ENCODE results near the gene NCKAP5.

Gene NCKAP5

DNA sequence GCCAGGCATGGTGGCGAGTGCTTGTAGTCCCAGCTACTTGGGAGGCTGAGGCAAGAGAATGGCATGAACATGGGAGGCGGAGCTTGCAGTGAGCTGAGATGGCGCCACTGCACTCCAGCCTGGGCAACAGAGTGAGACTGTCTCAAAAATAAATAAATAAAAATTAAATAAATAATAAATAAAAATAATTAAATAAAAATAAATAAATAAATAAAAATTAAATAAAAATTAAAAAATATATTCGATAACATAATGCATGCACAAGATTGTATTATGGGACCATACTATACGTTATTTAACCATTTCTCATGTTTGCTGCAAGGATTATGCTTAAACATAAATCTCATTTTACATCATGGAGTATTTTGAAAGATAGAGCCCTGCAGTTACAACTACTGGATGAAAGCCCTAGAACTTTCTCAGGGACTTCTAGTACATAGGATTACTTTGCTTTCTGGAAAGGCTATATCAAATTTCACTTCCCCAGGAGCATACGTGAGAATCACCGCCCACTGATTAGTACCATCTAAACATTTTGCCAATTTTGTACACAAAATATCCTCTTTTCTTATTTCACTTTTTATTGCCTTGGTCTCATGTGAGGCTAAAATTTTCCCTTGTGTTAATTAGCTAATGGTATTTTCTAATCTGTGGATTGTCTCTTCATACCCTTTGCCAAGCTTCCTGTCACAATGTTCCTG lies 664.0 kb downstream of the NCKAP5 start:
- Histone ChIP-seq H2BK120ac (ENCODE audit: low read depth, low read length) (no peak overlapping the region), H3K9me3 (replicated peaks in 1 of 2; ENCODE audit: control insufficient read depth in 2 of 2, insufficient read depth in 1 of 2, low read depth in 1 of 2, low read length in 2 of 2) (no peaks in the 10 kb centered on the region), H3K14ac (ENCODE audit: low read length) (no peak overlapping the region), H3K9ac (ENCODE audit: low read depth, low read length, poor library complexity) (no peak overlapping the region), H2BK15ac (ENCODE audit: low read length) (no peak overlapping the region), H3K36me3 (replicated peaks in 1 of 2; ENCODE audit: control insufficient read depth in 2 of 2, insufficient read depth in 2 of 2, low read length in 2 of 2) (peaks cover 0 to 35% of the 10 kb centered on the region in 2 donors), H3K18ac (ENCODE audit: low read length) (no peak overlapping the region), H3K4me2 (ENCODE audit: insufficient read depth, low read length, poor library complexity, severe bottlenecking) (no peak overlapping the region), H3K27me3 (ENCODE audit: control insufficient read depth in 3 of 3, insufficient read depth in 3 of 3, low read depth in 1 of 3, low read length in 3 of 3) (no peaks in the 10 kb centered on the region), H3K4ac (ENCODE audit: low read length) (no peak overlapping the region), H3K23ac (ENCODE audit: low read depth, low read length, poor library complexity) (no peak overlapping the region), H2BK12ac (ENCODE audit: low read length) (no peak overlapping the region), H3K4me3 (ENCODE audit: low read length in 2 of 2) (no peak overlapping the region), H4K91ac (ENCODE audit: low read depth, low read length, poor library complexity) (no peak overlapping the region), H2AFZ (ENCODE audit: low read length) (no peak overlapping the region), H3K27ac (replicated peaks; ENCODE audit: low read length) (no peak overlapping the region), H2BK5ac (ENCODE audit: low read length) (no peak overlapping the region), H3K79me1 (ENCODE audit: low read depth, low read length) (no peaks in the 10 kb centered on the region), H4K8ac (ENCODE audit: low read depth, low read length) (no peak overlapping the region), H2AK5ac (ENCODE audit: low read depth, low read length) (no peak overlapping the region), H3K4me1 (ENCODE audit: control insufficient read depth in 2 of 2, insufficient read depth in 1 of 2, low read depth in 1 of 2, low read length in 2 of 2) (no peaks in the 10 kb centered on the region)
- no CpG with 5 or more reads among the region's 7 CpGs for WGBS, 2 donors (ENCODE audit: extremely low coverage in 2 of 2, insufficient read length in 2 of 2, insufficient replicate concordance in 1 of 2)
- DNase-seq (ENCODE audit: low spot score): no peak

DNA sequence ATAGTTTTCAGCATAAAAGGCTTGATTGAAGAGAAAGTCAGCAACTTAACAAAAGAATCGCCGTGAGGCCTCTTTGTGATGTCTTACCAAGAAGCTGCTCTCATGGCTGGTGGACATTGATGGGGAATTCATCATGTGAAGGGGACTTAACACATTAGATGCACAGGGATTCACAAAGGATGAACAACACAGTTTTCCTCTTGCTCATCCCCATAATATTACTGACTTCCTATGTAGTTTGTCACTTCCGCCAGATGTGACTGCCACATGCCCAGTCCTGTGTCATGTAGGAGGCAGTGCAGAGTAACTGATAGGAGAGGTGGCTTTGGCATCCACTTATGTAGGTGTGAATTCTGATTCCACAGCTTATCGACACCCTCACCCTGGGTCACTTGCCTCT lies 665.6 kb downstream of the NCKAP5 start:
- H2BK15ac ChIP-seq (ENCODE audit: low read length): no peak overlapping the region

DNA sequence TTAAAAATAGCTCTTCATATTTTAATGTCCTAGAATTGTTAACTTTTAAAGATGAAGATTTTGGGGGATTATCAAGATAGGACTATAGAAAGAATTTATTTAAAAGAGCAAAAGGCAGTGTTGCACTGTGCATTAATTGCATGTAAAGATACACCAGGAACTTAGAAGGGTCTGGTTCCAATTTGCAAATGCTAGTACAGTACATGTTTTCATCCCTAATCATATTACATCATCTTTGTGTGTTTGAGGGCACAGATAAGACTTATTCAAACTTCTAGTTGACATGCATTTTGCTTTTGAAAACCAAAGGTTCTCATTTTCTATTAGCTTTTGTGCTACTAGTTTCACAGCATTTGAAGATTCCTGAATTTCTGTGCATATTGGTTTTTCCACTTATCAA lies 666.6 kb downstream of the NCKAP5 start:
- no peak overlapping the region for H2AK5ac ChIP-seq (ENCODE audit: low read depth, low read length)
- no peak overlapping the region for H3K18ac ChIP-seq (ENCODE audit: low read length)
- H3K4me1 ChIP-seq (ENCODE audit: control insufficient read depth in 2 of 2, insufficient read depth in 1 of 2, low read depth in 1 of 2, low read length in 2 of 2): no peaks in the 10 kb centered on the region
- no peak overlapping the region for H3K4me2 ChIP-seq (ENCODE audit: insufficient read depth, low read length, poor library complexity, severe bottlenecking)
- H3K79me1 ChIP-seq (ENCODE audit: low read depth, low read length): no peaks in the 10 kb centered on the region
- DNase-seq (ENCODE audit: low spot score): no peak
- H2BK12ac ChIP-seq (ENCODE audit: low read length): no peak overlapping the region
- no peak overlapping the region for H2AFZ ChIP-seq (ENCODE audit: low read length)
- H3K9ac ChIP-seq (ENCODE audit: low read depth, low read length, poor library complexity): no peak overlapping the region
- no peak overlapping the region for H3K4ac ChIP-seq (ENCODE audit: low read length)
- peaks cover 0 to 6% of the 10 kb centered on the region in 2 donors for H3K9me3 ChIP-seq (replicated peaks in 1 of 2; ENCODE audit: control insufficient read depth in 2 of 2, insufficient read depth in 1 of 2, low read depth in 1 of 2, low read length in 2 of 2)
- no peaks in the 10 kb centered on the region for H3K27me3 ChIP-seq (ENCODE audit: control insufficient read depth in 3 of 3, insufficient read depth in 3 of 3, low read depth in 1 of 3, low read length in 3 of 3)
- no peak overlapping the region for H2BK5ac ChIP-seq (ENCODE audit: low read length)
- no peak overlapping the region for H3K4me3 ChIP-seq (ENCODE audit: low read length in 2 of 2)
- no peak overlapping the region for H3K23ac ChIP-seq (ENCODE audit: low read depth, low read length, poor library complexity)
- H3K27ac ChIP-seq (replicated peaks; ENCODE audit: low read length): no peak overlapping the region
- H4K91ac ChIP-seq (ENCODE audit: low read depth, low read length, poor library complexity): no peak overlapping the region
- H2BK15ac ChIP-seq (ENCODE audit: low read length): no peak overlapping the region
- H2BK120ac ChIP-seq (ENCODE audit: low read depth, low read length): no peak overlapping the region
- H3K36me3 ChIP-seq (replicated peaks in 1 of 2; ENCODE audit: control insufficient read depth in 2 of 2, insufficient read depth in 2 of 2, low read length in 2 of 2): peaks cover 0 to 44% of the 10 kb centered on the region in 2 donors
- H4K8ac ChIP-seq (ENCODE audit: low read depth, low read length): no peak overlapping the region
- no peak overlapping the region for H3K14ac ChIP-seq (ENCODE audit: low read length)

More for the DNA sequence above, 665.6 kb downstream of the NCKAP5 start:
- Histone ChIP-seq H2AFZ (ENCODE audit: low read length) (no peak overlapping the region), H3K36me3 (replicated peaks in 1 of 2; ENCODE audit: control insufficient read depth in 2 of 2, insufficient read depth in 2 of 2, low read length in 2 of 2) (peaks cover 0 to 39% of the 10 kb centered on the region in 2 donors), H2AK5ac (ENCODE audit: low read depth, low read length) (no peak overlapping the region), H4K91ac (ENCODE audit: low read depth, low read length, poor library complexity) (no peak overlapping the region), H3K14ac (ENCODE audit: low read length) (no peak overlapping the region), H3K9me3 (replicated peaks in 1 of 2; ENCODE audit: control insufficient read depth in 2 of 2, insufficient read depth in 1 of 2, low read depth in 1 of 2, low read length in 2 of 2) (peaks cover 0 to 6% of the 10 kb centered on the region in 2 donors), H3K18ac (ENCODE audit: low read length) (no peak overlapping the region), H2BK5ac (ENCODE audit: low read length) (no peak overlapping the region), H2BK120ac (ENCODE audit: low read depth, low read length) (no peak overlapping the region), H3K4me1 (ENCODE audit: control insufficient read depth in 2 of 2, insufficient read depth in 1 of 2, low read depth in 1 of 2, low read length in 2 of 2) (no peaks in the 10 kb centered on the region), H2BK12ac (ENCODE audit: low read length) (no peak overlapping the region), H3K23ac (ENCODE audit: low read depth, low read length, poor library complexity) (no peak overlapping the region), H3K4me3 (ENCODE audit: low read length in 2 of 2) (no peak overlapping the region), H3K4ac (ENCODE audit: low read length) (no peak overlapping the region), H3K9ac (ENCODE audit: low read depth, low read length, poor library complexity) (no peak overlapping the region), H3K27me3 (ENCODE audit: control insufficient read depth in 3 of 3, insufficient read depth in 3 of 3, low read depth in 1 of 3, low read length in 3 of 3) (no peaks in the 10 kb centered on the region), H4K8ac (ENCODE audit: low read depth, low read length) (no peak overlapping the region), H3K79me1 (ENCODE audit: low read depth, low read length) (no peaks in the 10 kb centered on the region), H3K4me2 (ENCODE audit: insufficient read depth, low read length, poor library complexity, severe bottlenecking) (no peak overlapping the region), H3K27ac (replicated peaks; ENCODE audit: low read length) (no peak overlapping the region)
- no CpG with 5 or more reads among the region's 4 CpGs for WGBS, 2 donors (ENCODE audit: extremely low coverage in 2 of 2, insufficient read length in 2 of 2, insufficient replicate concordance in 1 of 2)
- no peak for DNase-seq (ENCODE audit: low spot score)

DNA sequence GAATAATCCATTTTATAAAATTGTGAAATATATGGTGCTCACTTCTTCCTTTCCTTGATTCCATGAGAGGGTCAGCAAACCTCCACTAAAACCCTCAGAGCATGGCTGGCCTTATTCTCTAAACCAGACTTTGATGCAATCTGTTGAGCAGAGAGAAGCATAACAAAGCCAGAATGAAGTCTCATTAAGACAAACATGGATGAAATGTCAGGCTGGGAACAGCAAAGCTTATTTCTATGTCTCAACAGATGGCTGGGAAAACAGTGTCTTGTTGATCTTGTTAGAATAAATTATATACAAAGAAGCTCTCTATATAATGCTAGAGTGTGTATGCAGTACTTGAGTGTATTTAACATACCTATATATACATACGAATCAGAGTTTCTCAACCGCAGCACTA lies 671.2 kb downstream of the NCKAP5 start:
- H2BK120ac ChIP-seq (ENCODE audit: low read depth, low read length): no peak overlapping the region
- WGBS, 2 donors (ENCODE audit: extremely low coverage in 2 of 2, insufficient read length in 2 of 2, insufficient replicate concordance in 1 of 2): no CpG with 5 or more reads among the region's 2 CpGs
- H3K4ac ChIP-seq (ENCODE audit: low read length): no peak overlapping the region
- no peaks in the 10 kb centered on the region for H3K79me1 ChIP-seq (ENCODE audit: low read depth, low read length)
- H2BK5ac ChIP-seq (ENCODE audit: low read length): no peak overlapping the region
- no peak overlapping the region for H3K4me2 ChIP-seq (ENCODE audit: insufficient read depth, low read length, poor library complexity, severe bottlenecking)
- H2BK12ac ChIP-seq (ENCODE audit: low read length): no peak overlapping the region
- peaks cover 0 to 31% of the 10 kb centered on the region in 2 donors for H3K36me3 ChIP-seq (replicated peaks in 1 of 2; ENCODE audit: control insufficient read depth in 2 of 2, insufficient read depth in 2 of 2, low read length in 2 of 2)
- DNase-seq (ENCODE audit: low spot score): no peak
- H3K9me3 ChIP-seq (replicated peaks in 1 of 2; ENCODE audit: control insufficient read depth in 2 of 2, insufficient read depth in 1 of 2, low read depth in 1 of 2, low read length in 2 of 2): peaks cover 0 to 6% of the 10 kb centered on the region in 2 donors
- H3K4me3 ChIP-seq (ENCODE audit: low read length in 2 of 2): no peak overlapping the region
- no peak overlapping the region for H2AK5ac ChIP-seq (ENCODE audit: low read depth, low read length)
- H3K23ac ChIP-seq (ENCODE audit: low read depth, low read length, poor library complexity): no peak overlapping the region
- no peak overlapping the region for H3K27ac ChIP-seq (replicated peaks; ENCODE audit: low read length)
- H3K14ac ChIP-seq (ENCODE audit: low read length): no peak overlapping the region
- no peak overlapping the region for H2BK15ac ChIP-seq (ENCODE audit: low read length)
- H3K4me1 ChIP-seq (ENCODE audit: control insufficient read depth in 2 of 2, insufficient read depth in 1 of 2, low read depth in 1 of 2, low read length in 2 of 2): no peaks in the 10 kb centered on the region
- H3K27me3 ChIP-seq (ENCODE audit: control insufficient read depth in 3 of 3, insufficient read depth in 3 of 3, low read depth in 1 of 3, low read length in 3 of 3): no peaks in the 10 kb centered on the region
- H3K18ac ChIP-seq (ENCODE audit: low read length): no peak overlapping the region
- no peak overlapping the region for H4K91ac ChIP-seq (ENCODE audit: low read depth, low read length, poor library complexity)
- H3K9ac ChIP-seq (ENCODE audit: low read depth, low read length, poor library complexity): no peak overlapping the region
- H4K8ac ChIP-seq (ENCODE audit: low read depth, low read length): no peak overlapping the region
- H2AFZ ChIP-seq (ENCODE audit: low read length): no peak overlapping the region
